IMR-90 (cell line): ENCODE measurements around the gene COTL1. TPM values are rescaled to one million over a fixed set of nuclear protein-coding genes. Genes with fewer than 3 reads are reported as not detected.

Source experiments
- ATAC-seq: fragments of 200-7000 bp; cut with Tn5 transposase; 2 replicates; pipeline ENCODE4 v1.9.1; 2020; ENCODE audit warnings: low read depth, mild to moderate bottlenecking, moderate library complexity
- BruUV-seq: library from RNA; stranded (reverse); fragments of 400-500 nt; replicated peaks from 2 replicates; lab custom pipeline; 2021; lab: Mats Ljungman, UMichigan
- CTCF ChIA-PET: fragments of 300-600 bp; formaldehyde crosslinking; extraction: SDS; loops from one replicate; lab custom pipeline; 2021; ENCODE audit warnings: antibody characterized with exemption; lab: Yijun Ruan, JAX
- POLR2A ChIA-PET: fragments of 300-600 bp; sonication (Branson Sonifier 250); formaldehyde crosslinking; loops from one replicate; lab custom pipeline; 2022; ENCODE audit warnings: antibody characterized with exemption; ENCODE audit not compliant: unreplicated experiment; lab: Charles Lee
- DNase-seq: peaks from one replicate; pipeline ENCODE4 v3.0.0; 2013
- H2AFZ ChIP-seq: replicated peaks from 2 replicates; pipeline ENCODE3; 2013; ENCODE audit warnings: low read length, mild to moderate bottlenecking; ENCODE audit not compliant: poor library complexity
- H2AK5ac ChIP-seq: 2 replicates; pipeline ENCODE4 v1.6.1; 2013; ENCODE audit warnings: low read depth, low read length, inconsistent platforms
- H2AK9ac ChIP-seq: replicated peaks from 2 replicates; pipeline ENCODE3; 2013; ENCODE audit warnings: mild to moderate bottlenecking, low read depth, low read length, moderate library complexity; ENCODE audit not compliant: poor library complexity
- H2BK120ac ChIP-seq: 2 replicates; pipeline ENCODE4 v1.6.1; 2013; ENCODE audit warnings: low read depth, low read length, inconsistent platforms
- H2BK15ac ChIP-seq: 3 replicates; pipeline ENCODE4 v1.6.1; 2013; ENCODE audit warnings: low read depth, low read length, inconsistent platforms
- H2BK20ac ChIP-seq: 2 replicates; pipeline ENCODE4 v1.6.1; 2013; ENCODE audit warnings: low read depth, mild to moderate bottlenecking, inconsistent platforms, low read length, moderate library complexity
- H2BK5ac ChIP-seq: 2 replicates; pipeline ENCODE4 v1.6.1; 2013; ENCODE audit warnings: mild to moderate bottlenecking, low read depth, low read length, inconsistent platforms; ENCODE audit not compliant: poor library complexity, severe bottlenecking
- H3K14ac ChIP-seq: replicated peaks from 2 replicates; pipeline ENCODE4 v1.6.1; 2013; ENCODE audit warnings: low read depth, low read length, inconsistent platforms
- H3K18ac ChIP-seq: 2 replicates; pipeline ENCODE4 v1.6.1; 2013; ENCODE audit warnings: low read depth, low read length, control low read depth
- H3K23ac ChIP-seq: 2 replicates; pipeline ENCODE4 v1.6.1; 2013; ENCODE audit warnings: low read depth, low read length, inconsistent platforms
- H3K27ac ChIP-seq: 2 replicates; pipeline ENCODE4 v1.5.1; 2013; ENCODE audit warnings: mild to moderate bottlenecking, control low read depth, low read length; ENCODE audit not compliant: insufficient read depth
- H3K27me3 ChIP-seq: 2 replicates; pipeline ENCODE4 v1.6.1; 2013; ENCODE audit warnings: low read length; ENCODE audit not compliant: control insufficient read depth, insufficient read depth
- H3K36me3 ChIP-seq: 2 replicates; pipeline ENCODE4 v1.6.1; 2013; ENCODE audit warnings: low read length, mixed read lengths; ENCODE audit not compliant: control insufficient read depth, insufficient read depth
- H3K4ac ChIP-seq: 2 replicates; pipeline ENCODE4 v1.6.1; 2013; ENCODE audit warnings: low read depth, low read length, inconsistent platforms
- H3K4me1 ChIP-seq: 2 replicates; pipeline ENCODE4 v1.6.1; 2013; ENCODE audit warnings: low read length, mixed read lengths; ENCODE audit not compliant: control insufficient read depth, insufficient read depth
- H3K4me2 ChIP-seq: 2 replicates; pipeline ENCODE4 v1.6.1; 2013; ENCODE audit warnings: low read depth, mild to moderate bottlenecking, control low read depth, low read length, moderate library complexity
- H3K4me3 ChIP-seq: 2 replicates; pipeline ENCODE4 v1.5.1; 2013; ENCODE audit warnings: low read depth, mild to moderate bottlenecking, control low read depth, low read length, moderate library complexity; ENCODE audit not compliant: insufficient read depth
- H3K56ac ChIP-seq: 2 replicates; pipeline ENCODE4 v1.6.1; 2013; ENCODE audit warnings: low read length, inconsistent platforms; ENCODE audit not compliant: insufficient read depth; ENCODE audit errors: extremely low read depth
- H3K79me1 ChIP-seq, 2 experiments: 2 replicates each; pipeline ENCODE4 v1.6.1; 2013; ENCODE audit warnings: low read length in 2 of 2, inconsistent platforms in 1 of 2, low read depth in 1 of 2
- H3K9ac ChIP-seq: 2 replicates; pipeline ENCODE4 v1.6.1; 2013; ENCODE audit warnings: low read depth, low read length, control low read depth
- H3K9me1 ChIP-seq: 2 replicates; pipeline ENCODE4 v1.6.1; 2013; ENCODE audit warnings: low read length, inconsistent platforms; ENCODE audit not compliant: insufficient read depth
- H3K9me3 ChIP-seq: 2 replicates; pipeline ENCODE4 v1.6.1; 2013; ENCODE audit warnings: low read length; ENCODE audit not compliant: control insufficient read depth, insufficient read depth
- H4K20me1 ChIP-seq: 2 replicates; pipeline ENCODE4 v1.6.1; 2013; ENCODE audit warnings: low read length, inconsistent platforms; ENCODE audit not compliant: insufficient read depth
- H4K5ac ChIP-seq: 2 replicates; pipeline ENCODE4 v1.6.1; 2013; ENCODE audit warnings: mild to moderate bottlenecking, low read depth, low read length, control low read depth
- H4K8ac ChIP-seq, 2 experiments: 2 replicates each; pipeline ENCODE4 v1.6.1; 2013; ENCODE audit warnings: low read depth in 2 of 2, low read length in 2 of 2, control low read depth in 1 of 2, inconsistent platforms in 1 of 2
- H4K91ac ChIP-seq: 2 replicates; pipeline ENCODE4 v1.6.1; 2013; ENCODE audit warnings: low read depth, low read length, inconsistent platforms; ENCODE audit not compliant: insufficient read depth
- BHLHE40 ChIP-seq: fragments of 150-350 bp; IDR thresholded peaks from 2 replicates; pipeline ENCODE4 v1.6.1; 2016; ENCODE audit warnings: mild to moderate bottlenecking, low read depth, low read length
- CEBPB ChIP-seq: IDR thresholded peaks from 2 replicates; pipeline ENCODE4 v1.6.1; 2012; ENCODE audit warnings: low read depth, low read length, improper control_type of control experiment
- CHD1 ChIP-seq: IDR thresholded peaks from 2 replicates; pipeline ENCODE4 v1.6.1; 2012; ENCODE audit warnings: low read depth, low read length, improper control_type of control experiment
- CTCF ChIP-seq: conservative IDR thresholded peaks from 2 replicates; pipeline ENCODE4 v1.5.1; 2012; ENCODE audit warnings: mild to moderate bottlenecking, low read depth, low read length, improper control_type of control experiment
- ELK1 ChIP-seq: fragments of 150-350 bp; IDR thresholded peaks from 2 replicates; pipeline ENCODE4 v1.6.1; 2016; ENCODE audit warnings: low read depth, mild to moderate bottlenecking, low read length, moderate library complexity, borderline replicate concordance
- FOS ChIP-seq: fragments of 150-350 bp; IDR thresholded peaks from 2 replicates; pipeline ENCODE4 v1.6.1; 2016; ENCODE audit warnings: low read depth, low read length
- MAFK ChIP-seq: IDR thresholded peaks from 2 replicates; pipeline ENCODE4 v1.6.1; 2012; ENCODE audit warnings: low read depth, low read length, improper control_type of control experiment
- MAZ ChIP-seq: IDR thresholded peaks from 2 replicates; pipeline ENCODE4 v1.6.1; 2012; ENCODE audit warnings: low read depth, mild to moderate bottlenecking, low read length, improper control_type of control experiment, moderate library complexity, borderline replicate concordance
- MXI1 ChIP-seq: IDR thresholded peaks from 2 replicates; pipeline ENCODE4 v1.6.1; 2012; ENCODE audit warnings: low read depth, mild to moderate bottlenecking, low read length, moderate library complexity, borderline replicate concordance
- NFE2L2 ChIP-seq: fragments of 150-350 bp; IDR thresholded peaks from 2 replicates; pipeline ENCODE4 v1.6.1; 2016; ENCODE audit warnings: low read depth, mild to moderate bottlenecking, low read length
- POLR2A ChIP-seq: IDR thresholded peaks from 2 replicates; pipeline ENCODE4 v1.6.1; 2012; ENCODE audit warnings: mild to moderate bottlenecking, low read depth, low read length
- RAD21 ChIP-seq: IDR thresholded peaks from 2 replicates; pipeline ENCODE4 v1.6.1; 2012; ENCODE audit warnings: low read length, improper control_type of control experiment
- RCOR1 ChIP-seq: IDR thresholded peaks from 2 replicates; pipeline ENCODE4 v1.6.1; 2012; ENCODE audit warnings: mild to moderate bottlenecking, low read length, improper control_type of control experiment; ENCODE audit not compliant: insufficient replicate concordance
- RFX5 ChIP-seq: IDR thresholded peaks from 2 replicates; pipeline ENCODE4 v1.8.0; 2012; ENCODE audit warnings: low read depth, mild to moderate bottlenecking, low read length, moderate library complexity
- SMC3 ChIP-seq: fragments of 150-350 bp; IDR thresholded peaks from 2 replicates; pipeline ENCODE4 v1.6.1; 2016; ENCODE audit warnings: low read depth, mild to moderate bottlenecking, antibody characterized with exemption, low read length, moderate library complexity
- USF2 ChIP-seq: fragments of 150-350 bp; IDR thresholded peaks from 2 replicates; pipeline ENCODE4 v1.6.1; 2017; ENCODE audit warnings: mild to moderate bottlenecking, antibody characterized with exemption, low read length, low read depth
- WGBS, 2 experiments: methylation state at CpG; one replicate each; pipeline versions ENCODE4 v1.1.5 to v1.1.7; 2013; ENCODE audit warnings: missing lambda C conversion rate in 2 of 2; ENCODE audit not compliant: insufficient read length in 1 of 2; ENCODE audit errors: extremely low coverage in 2 of 2; 5-methylcytosine and 5-hydroxymethylcytosine counted together
- dilution Hi-C: fragments of 300-500 bp; cut with HindIII; formaldehyde crosslinking; loops from one replicate; pipeline ENCODE4 v1.14.3; 2018; ENCODE audit warnings: low sequenced_read_pairs; ENCODE audit not compliant: unreplicated experiment
- in situ Hi-C: fragments of 300-500 bp; cut with MboI; formaldehyde crosslinking; loops from 3 replicates; pipeline ENCODE4 v1.14.3; 2019; ENCODE audit warnings: low sequenced_read_pairs, inconsistent platforms, mixed read lengths
- intact Hi-C: fragments of 100-400 bp; cut with micrococcal nuclease; formaldehyde crosslinking; loops from 2 replicates; pipeline ENCODE4 v1.10.0; 2022
- polyA plus RNA-seq, 3 experiments: library from polyadenylated mRNA; depleted of rRNA; stranded (reverse); fragments of >200 nt; gene quantifications; 2 replicates each; pipeline ENCODE4 v1.2.3, GENCODE V29; 2012; ENCODE audit warnings: low replicate concordance in 1 of 3
- total RNA-seq: library from RNA; depleted of rRNA; stranded (reverse); fragments of >200 nt; gene quantifications from 2 replicates; pipeline ENCODE4 v1.2.3, GENCODE V29; 2012

Gene COTL1
- total and polyA plus RNA-seq, 2 of the 4 experiments (the other 2 are of a cell fraction), result 144 to 258 TPM

GRCh38 chr16:84659656-84660300 is 41.9 kb upstream of the COTL1 start:
- dilution Hi-C loops (no loop called here), in situ Hi-C loops (no loop called here), intact Hi-C loops (no loop called here)
- Histone ChIP-seq H3K4me1 (peaks cover 4% of the 10 kb centered on the region), H3K18ac (no peak overlapping the region), H2AK5ac (no peak overlapping the region), H3K27ac (no peak overlapping the region), H4K91ac (no peak overlapping the region), H2AFZ (no peak overlapping the region), H3K9me3 (no peaks in the 10 kb centered on the region), H2BK120ac (no peak overlapping the region), H2BK15ac (no peak overlapping the region), H3K14ac (no peak overlapping the region), H4K8ac (no peak overlapping the region), H2BK20ac (no peak overlapping the region), H3K23ac (no peak overlapping the region), H3K4ac (no peak overlapping the region), H3K56ac (no peak overlapping the region), H3K79me1 (peaks cover 44 to 74% of the 10 kb centered on the region in 2 experiments), H2BK5ac (no peak overlapping the region), H3K4me2 (no peak overlapping the region), H4K5ac (no peak overlapping the region), H3K9me1 (peaks cover 19% of the 10 kb centered on the region), H3K4me3 (no peak overlapping the region), H3K27me3 (no peaks in the 10 kb centered on the region), H4K20me1 (peaks cover 41% of the 10 kb centered on the region), H2AK9ac (no peak overlapping the region), H3K36me3 (peaks cover 70% of the 10 kb centered on the region), H3K9ac (no peak overlapping the region)
- DNase-seq (no peak), ATAC-seq (no peak)
- TF ChIP-seq SMC3 (no peak), USF2 (no peak), RFX5 (no peak), RCOR1 (no peak), MXI1 (no peak), BHLHE40 (no peak), FOS (no peak), CTCF (no peak), CHD1 (no peak), MAZ (no peak), RAD21 (no peak), MAFK (no peak), ELK1 (no peak), NFE2L2 (no peak), CEBPB (no peak), POLR2A (no peak)
- no TSS peak for BruUV-seq
- 98% methylated on average over 11 of the region's 27 CpGs; no CpG with 5 or more reads in 1 of the 2 experiments for WGBS, 2 experiments
- POLR2A ChIA-PET, result no interaction called here
- CTCF ChIA-PET, result no interaction called here
